ENCODE measurements around the gene ICOS. TPM values are rescaled to one million over a fixed set of nuclear protein-coding genes. Genes with fewer than 3 reads are reported as not detected.

Gene ICOS, protein sequence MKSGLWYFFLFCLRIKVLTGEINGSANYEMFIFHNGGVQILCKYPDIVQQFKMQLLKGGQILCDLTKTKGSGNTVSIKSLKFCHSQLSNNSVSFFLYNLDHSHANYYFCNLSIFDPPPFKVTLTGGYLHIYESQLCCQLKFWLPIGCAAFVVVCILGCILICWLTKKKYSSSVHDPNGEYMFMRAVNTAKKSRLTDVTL
- total RNA-seq (under 1 TPM in 3 of 7 donors, not detected in 4; 0.07 to 0.33 (median 0.11) TPM), polyA plus RNA-seq (under 1 TPM; 0.05 to 0.40 TPM)
- long read RNA-seq, donor 1: 0 reads
- long read RNA-seq, donor 2, partial matches to known transcripts: 0 of 1 reads
- long read RNA-seq, donor 2, other reads (novel, unspliced or antisense): 0 of 1 reads
- long read RNA-seq, donor 3: 0 reads

DNA sequence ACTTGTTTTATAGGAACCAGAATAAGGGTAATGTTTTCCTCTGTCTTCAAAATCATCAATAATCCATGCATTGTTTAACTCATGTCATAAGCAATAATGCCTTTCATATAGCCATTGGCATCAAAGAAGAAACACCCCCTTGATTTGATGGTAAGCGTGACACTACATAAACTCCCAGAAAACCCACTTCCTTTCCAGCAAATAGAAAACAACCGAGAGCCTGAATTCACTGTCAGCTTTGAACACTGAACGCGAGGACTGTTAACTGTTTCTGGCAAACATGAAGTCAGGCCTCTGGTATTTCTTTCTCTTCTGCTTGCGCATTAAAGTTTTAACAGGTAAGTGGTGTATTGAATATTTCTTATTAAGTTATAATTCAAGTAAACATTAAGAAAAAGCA lies at the start of gene ICOS:
Gene ICOS (plus strand): TSS at position 229 of the 400 bp plus-strand sequence. CDS start 52 bp downstream, at position 281.
- H3K4me1 ChIP-seq (ENCODE audit: insufficient read depth): no peaks in the 10 kb centered on the region
- intact Hi-C loops (cut with DNase I): no loop called here
- no peaks in the 10 kb centered on the region for H3K27me3 ChIP-seq
- DNase-seq: no peak
- H3K36me3 ChIP-seq: no peaks in the 10 kb centered on the region
- no peaks in the 10 kb centered on the region for H3K9me3 ChIP-seq
- no peak within 1 kb of the TSS for H3K27ac ChIP-seq
- TF ChIP-seq POLR2A (IDR thresholded peaks at IDR 0.05) (no peak), EP300 (IDR thresholded peaks at IDR 0.05) (no peak)
- TF ChIP-seq, protein P1, sequence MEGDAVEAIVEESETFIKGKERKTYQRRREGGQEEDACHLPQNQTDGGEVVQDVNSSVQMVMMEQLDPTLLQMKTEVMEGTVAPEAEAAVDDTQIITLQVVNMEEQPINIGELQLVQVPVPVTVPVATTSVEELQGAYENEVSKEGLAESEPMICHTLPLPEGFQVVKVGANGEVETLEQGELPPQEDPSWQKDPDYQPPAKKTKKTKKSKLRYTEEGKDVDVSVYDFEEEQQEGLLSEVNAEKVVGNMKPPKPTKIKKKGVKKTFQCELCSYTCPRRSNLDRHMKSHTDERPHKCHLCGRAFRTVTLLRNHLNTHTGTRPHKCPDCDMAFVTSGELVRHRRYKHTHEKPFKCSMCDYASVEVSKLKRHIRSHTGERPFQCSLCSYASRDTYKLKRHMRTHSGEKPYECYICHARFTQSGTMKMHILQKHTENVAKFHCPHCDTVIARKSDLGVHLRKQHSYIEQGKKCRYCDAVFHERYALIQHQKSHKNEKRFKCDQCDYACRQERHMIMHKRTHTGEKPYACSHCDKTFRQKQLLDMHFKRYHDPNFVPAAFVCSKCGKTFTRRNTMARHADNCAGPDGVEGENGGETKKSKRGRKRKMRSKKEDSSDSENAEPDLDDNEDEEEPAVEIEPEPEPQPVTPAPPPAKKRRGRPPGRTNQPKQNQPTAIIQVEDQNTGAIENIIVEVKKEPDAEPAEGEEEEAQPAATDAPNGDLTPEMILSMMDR (IDR thresholded peaks at IDR 0.05): no peak
- 68 to 77% (median 76%) methylated on average over 5 of the region's 5 CpGs for WGBS, 3 donors
- H3K4me3 ChIP-seq: no peak within 1 kb of the TSS

DNA sequence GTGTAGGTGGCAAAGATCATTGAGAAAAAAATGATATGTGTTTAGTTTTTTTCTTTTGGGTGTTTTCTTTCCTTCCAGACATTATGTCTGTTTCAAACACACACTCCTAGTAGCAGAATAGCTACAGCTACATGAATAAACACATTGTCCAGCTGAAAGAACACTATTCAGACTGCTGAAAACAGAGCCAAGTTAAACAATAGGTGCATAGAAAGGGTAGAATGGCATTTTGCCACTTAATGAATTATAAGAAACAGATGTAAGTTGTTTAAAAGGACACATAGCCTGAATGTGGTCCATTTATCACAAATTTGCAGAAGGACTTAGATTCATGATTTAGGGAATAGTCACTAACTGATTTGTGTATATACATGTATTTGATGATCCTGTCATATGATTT lies 48.9 kb upstream of the ICOS start:
- DNase-seq: no peak
- H3K4me3 ChIP-seq: no peak overlapping the region
- no peaks in the 10 kb centered on the region for H3K4me1 ChIP-seq (ENCODE audit: insufficient read depth)
- H3K9me3 ChIP-seq: no peaks in the 10 kb centered on the region
- H3K27ac ChIP-seq: no peak overlapping the region
- H3K27me3 ChIP-seq: no peaks in the 10 kb centered on the region
- TF ChIP-seq EP300 (IDR thresholded peaks at IDR 0.05): no peak
- no peak for TF ChIP-seq POLR2A (IDR thresholded peaks at IDR 0.05)
- TF ChIP-seq, protein P1 (IDR thresholded peaks at IDR 0.05): no peak
- no peaks in the 10 kb centered on the region for H3K36me3 ChIP-seq
- intact Hi-C loops (cut with DNase I): no loop called here

DNA sequence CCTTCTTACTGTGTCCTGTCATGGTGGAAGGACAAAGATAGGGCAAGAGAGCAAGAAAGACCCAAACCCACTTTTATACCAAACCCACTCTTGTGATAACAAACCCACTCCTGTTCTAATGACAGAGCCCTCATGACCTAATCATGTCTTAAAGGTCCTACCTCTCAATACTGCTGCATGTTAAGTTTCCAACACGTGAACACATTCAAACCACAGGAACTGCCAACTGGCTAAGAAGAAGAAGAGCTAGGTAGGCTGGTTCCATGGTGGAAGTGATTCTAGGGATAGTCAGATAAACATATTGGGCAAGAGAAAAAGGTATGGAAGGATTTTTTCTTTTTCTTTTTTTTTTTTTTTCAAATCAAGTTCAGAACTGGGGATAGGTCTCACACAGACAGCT lies 47.0 kb upstream of the ICOS start:
- intact Hi-C loops (cut with DNase I): no loop called here
- no peaks in the 10 kb centered on the region for H3K27me3 ChIP-seq
- WGBS, 3 donors: 85 to 91% (median 89%) methylated on average over 1 of the region's 1 CpG
- no peaks in the 10 kb centered on the region for H3K36me3 ChIP-seq
- no peaks in the 10 kb centered on the region for H3K4me1 ChIP-seq (ENCODE audit: insufficient read depth)
- H3K27ac ChIP-seq: no peak overlapping the region
- H3K4me3 ChIP-seq: no peak overlapping the region
- H3K9me3 ChIP-seq: no peaks in the 10 kb centered on the region
- no peak for DNase-seq
- TF ChIP-seq POLR2A (IDR thresholded peaks at IDR 0.05) (no peak), EP300 (IDR thresholded peaks at IDR 0.05) (no peak)
- TF ChIP-seq, protein P1 (IDR thresholded peaks at IDR 0.05): no peak

DNA sequence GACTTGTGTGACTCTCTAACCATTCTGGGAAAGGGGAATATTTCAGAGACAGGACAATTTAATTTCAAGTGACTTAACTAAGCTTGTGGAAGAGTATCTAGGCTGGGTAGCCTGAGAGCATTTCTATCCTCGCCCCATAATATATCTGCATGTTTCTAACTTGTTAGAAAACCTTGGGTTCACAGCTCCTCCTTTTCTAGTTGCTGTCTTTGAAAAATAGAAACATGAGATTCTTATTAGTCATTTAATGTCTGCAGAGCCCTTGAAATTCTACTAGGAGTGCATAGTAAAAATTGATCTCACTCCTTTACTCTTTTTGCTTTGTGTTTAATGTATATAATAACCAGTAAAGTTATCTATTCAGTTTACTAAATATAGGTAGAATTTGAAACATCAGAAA lies 46.6 kb upstream of the ICOS start:
- DNase-seq: no peak
- Histone ChIP-seq H3K4me1 (ENCODE audit: insufficient read depth) (no peaks in the 10 kb centered on the region), H3K27me3 (no peaks in the 10 kb centered on the region), H3K36me3 (no peaks in the 10 kb centered on the region), H3K27ac (no peak overlapping the region), H3K4me3 (no peak overlapping the region), H3K9me3 (no peaks in the 10 kb centered on the region)
- intact Hi-C loops (cut with DNase I): no loop called here
- WGBS, 3 donors: 85 to 98% (median 86%) methylated on average over 1 of the region's 1 CpG
- TF ChIP-seq, protein P1 (IDR thresholded peaks at IDR 0.05): no peak
- TF ChIP-seq EP300 (IDR thresholded peaks at IDR 0.05) (no peak), POLR2A (IDR thresholded peaks at IDR 0.05) (no peak)

Measured in ovary (tissue), 10 donors.